GM19238 (cell line): ENCODE data around the gene CTDSPL2.
"Not testable (repeated sequence)": the region's sequence is repeated elsewhere in the genome, so short reads cannot be mapped to it uniquely, and the experiment has no call there.

Source experiments
- DNase-seq: peaks from one replicate; pipeline ENCODE4 v3.0.0; 2011; ENCODE audit warnings: low spot score; ENCODE audit not compliant: insufficient read length

Gene CTDSPL2

DNA sequence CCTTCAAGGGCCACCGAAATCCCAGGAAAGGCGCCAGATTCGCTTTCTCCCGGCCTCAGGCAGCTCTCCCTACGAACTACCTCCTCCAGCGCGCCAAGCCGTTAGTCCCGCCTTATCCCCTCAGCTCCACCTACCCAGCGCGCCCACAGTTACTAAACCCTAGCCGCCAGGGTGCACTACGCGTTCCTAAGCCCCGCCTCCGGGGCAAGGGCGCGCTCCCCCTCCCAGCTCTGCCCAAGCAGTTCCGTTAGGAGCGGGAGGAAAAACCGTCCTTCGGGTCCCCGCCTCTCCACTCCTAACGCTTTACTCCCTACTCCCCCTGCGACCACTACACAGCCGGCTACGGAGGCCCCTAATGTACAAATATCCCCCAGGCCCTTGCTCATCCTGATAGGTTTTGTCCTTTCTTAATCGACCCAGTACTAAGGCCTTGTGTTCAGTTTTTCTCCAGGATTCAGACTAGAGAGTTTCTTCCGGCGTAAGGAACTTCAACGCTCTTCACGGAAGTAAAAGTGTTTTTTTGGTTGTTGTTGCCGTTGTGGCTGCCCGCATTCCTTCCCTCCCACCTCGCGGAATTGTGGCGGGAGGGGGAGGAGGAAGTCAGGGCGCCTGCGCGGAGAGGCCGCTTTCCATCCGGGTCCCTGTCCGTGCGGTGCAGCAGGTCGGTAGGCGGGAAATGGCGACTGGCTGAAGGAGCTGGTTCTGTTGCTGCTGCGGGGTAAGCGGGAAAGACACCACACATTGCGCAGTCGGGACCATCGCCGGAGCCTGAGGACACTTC is at the start of gene CTDSPL2:
Gene CTDSPL2, plus strand, starts transcription at position 655 of the 781 bp plus-strand sequence. CDS start 31,386 bp downstream, outside the sequence.
- peak; percentile 84 for DNase-seq

DNA sequence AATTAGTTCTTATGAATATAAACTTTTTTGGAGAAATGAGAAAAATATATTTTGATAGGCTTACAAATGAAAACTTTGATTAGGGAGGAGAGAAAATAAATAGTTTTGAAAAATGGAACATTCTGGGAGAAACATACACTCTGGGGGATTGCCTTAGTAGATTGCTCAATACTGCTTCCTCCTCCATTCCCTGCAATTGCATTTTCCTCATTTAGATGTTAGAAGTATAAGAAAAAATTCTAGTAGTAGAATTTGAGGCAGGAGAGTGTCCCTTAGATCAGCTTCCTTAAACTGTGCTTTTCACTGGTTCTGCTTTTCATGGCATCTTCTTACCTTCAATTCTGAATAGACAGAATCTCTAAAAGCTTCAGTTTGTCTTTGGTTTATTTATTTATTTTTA is 46.2 kb upstream of the CTDSPL2 start:
- DNase-seq: no peak

DNA sequence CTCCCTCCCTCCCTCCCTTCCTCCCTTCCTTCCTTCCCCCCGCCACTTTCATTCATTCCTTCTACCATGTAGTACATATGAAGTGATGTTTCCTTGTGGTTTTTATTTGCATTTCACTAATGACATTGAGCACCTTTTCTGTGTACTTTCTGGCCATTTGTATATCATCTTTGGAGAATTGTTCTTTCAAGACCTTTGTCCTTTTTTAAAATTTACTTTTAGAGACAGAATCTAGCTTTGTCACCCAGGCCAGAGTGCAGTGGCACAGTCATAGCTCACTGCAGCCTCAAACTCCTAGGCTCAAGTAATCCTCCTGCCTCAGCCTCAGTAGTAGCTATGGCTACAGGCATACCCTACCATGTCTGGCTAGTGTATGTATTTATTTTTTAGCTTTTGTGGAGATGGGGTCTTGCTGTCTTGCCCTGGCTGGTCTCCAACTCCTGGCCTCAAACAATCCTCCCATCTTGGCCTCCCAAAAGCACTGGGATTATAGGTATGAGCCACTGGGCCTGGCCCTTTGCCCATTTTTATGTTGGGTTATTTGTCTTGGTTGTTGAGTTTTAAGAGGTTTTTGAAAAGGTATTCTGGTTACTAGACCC is 42.0 kb upstream of the CTDSPL2 start:
- DNase-seq: peak; percentile 7

DNA sequence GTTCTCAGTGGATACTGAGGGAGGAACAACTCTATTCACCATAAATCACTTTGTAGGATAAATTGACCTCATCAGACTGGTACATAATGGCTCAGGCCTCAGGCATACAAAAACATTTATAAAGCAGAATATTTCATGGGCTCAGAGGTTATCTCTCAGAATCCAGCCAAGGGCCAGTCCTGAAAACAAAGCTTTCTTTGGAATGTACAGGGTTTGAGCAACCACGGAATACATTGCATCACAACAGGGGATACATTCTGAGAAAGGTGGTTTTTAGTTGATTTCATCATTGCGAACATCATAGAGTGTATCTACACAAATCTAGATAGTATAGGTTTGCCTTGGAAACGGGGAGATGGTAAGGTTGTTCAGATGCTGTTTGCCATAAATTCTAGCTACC is 33.4 kb upstream of the CTDSPL2 start:
- no peak for DNase-seq

DNA sequence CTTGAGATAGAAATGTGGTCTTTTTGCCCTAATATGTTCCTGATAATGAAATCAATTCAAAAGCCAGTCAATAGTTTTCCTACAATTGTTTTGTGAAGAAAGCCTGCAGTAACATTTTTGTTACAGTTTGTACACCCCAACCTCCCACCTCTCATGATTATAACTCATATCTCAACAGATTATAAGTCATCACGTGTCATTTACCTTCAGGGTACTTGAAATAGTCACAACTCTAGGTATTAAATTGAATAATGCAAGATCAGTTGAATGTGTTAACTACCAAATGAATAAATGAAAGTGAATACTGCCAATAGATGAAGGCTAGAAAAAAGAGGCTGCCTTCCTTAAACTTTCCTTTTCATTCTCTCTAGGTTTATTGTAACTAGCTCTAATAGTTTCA is 32.9 kb upstream of the CTDSPL2 start:
- no peak for DNase-seq

DNA sequence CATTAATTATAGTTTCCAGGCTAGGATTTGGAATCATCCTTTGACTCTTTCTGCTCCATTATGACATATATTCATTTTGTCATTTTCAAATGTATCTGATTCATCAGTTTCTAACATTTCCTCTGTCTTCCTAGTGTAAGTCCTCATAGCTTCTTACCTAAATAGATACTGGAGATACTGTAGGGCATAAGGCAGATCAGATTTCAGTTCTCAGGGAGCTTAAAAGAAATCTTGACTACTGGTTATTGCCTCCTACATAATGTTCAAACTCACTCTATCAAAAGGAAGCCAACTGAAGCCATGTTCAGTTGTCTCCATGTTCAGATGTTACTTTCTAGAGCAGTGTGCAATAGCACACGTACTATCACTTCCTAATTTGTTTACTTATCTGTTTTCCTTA is 29.6 kb upstream of the CTDSPL2 start:
- no peak for DNase-seq

DNA sequence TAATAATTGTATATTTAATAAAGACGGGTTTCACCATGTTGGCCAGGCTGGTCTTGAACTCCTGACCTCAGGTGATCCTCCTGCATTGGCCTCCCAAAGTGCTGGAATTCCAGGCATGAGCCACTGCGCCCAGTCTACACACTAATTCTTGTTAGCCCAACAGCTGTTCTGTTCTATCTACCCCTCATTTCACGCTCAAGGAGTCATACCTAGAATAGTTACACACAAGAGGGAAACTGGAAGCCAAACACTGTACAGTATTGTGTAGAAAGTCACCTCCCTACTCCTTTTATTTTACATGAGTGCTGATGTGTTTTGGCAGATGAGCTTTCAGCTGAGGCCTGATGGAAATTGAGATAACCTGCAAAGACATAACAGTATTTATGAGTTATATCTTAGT is 13.4 kb upstream of the CTDSPL2 start:
- DNase-seq: no peak

DNA sequence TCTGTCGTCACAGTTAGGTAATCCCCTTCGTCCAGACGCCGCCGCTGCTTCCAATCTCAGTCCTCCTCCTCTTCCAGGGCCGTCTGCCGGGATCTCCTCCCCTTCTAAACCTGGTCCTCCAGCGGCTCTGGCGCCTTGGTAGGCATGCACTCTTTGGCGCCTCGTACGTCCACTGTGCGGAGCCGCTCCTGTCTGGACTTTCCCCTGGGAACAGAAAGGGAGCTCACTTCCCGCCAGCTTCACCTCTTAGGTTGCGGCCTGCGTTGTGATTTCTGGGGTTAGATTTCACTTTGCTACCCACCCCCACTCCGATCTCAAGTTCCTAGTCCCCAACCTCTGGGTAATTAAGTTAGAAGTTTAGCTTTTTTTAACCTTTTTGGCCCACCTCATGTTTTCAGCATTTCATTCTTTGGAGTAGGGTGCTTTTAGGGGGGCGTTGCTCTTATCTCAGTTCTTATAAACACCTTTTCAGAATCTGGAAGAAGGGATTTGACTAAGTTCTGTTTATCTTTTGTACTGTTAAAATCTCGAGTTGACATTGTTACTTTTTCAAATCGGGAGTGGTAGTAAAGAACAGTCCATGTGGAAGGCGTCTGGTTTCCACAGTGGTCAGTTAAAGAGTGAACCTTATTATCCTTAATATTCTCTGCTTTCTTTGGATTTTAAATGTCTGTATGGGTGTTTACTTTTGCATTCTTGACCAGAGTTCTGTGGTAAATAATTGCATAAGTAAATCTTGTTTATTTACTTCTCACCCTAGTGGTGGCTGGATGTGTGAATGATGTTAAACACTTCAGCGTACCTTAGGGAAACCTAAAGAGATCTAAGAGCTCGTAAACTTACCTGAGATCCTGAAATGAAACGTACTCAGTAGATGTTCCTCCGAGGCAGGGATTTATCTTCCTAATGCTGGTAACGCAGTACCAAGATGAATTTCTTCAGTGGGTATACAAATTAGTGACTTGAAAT is 611 bp downstream of the CTDSPL2 start:
- peak; percentile 17 for DNase-seq

DNA sequence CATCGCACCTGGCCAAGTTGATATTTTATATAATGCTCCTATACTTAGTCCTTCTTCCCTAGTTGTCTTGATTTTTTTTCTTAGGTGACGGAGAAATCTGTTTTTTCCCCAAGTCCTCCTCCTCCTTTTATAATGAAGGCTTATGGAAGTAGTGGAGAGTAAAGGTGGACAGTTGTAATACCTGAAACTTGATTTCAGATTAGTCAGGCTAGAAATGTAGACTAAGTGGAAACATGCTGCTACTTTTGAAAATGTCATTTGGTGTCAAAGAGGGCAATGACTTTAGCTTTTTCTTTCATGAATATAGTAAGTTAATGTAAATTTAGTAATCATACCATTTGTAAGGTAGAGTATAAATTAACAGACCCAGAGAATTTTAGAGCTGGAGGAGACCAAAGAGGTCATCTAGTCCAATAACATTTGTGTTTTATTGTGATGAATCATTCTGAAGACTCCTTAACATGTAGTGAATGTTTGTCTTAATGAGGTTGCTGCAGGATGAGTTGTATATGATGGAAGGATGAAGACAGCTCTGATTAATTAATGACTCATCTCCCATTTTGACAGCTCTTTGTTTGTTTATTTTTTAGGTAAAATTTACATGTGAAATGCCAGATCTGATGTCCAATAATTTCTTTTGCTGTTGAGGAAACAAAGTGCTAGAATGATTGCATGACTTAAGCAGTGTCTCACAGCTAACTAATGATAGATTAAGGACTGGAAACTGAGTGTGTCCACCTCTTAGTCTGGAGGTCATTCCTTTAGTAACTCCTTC is 8.7 kb downstream of the CTDSPL2 start:
- no peak for DNase-seq

DNA sequence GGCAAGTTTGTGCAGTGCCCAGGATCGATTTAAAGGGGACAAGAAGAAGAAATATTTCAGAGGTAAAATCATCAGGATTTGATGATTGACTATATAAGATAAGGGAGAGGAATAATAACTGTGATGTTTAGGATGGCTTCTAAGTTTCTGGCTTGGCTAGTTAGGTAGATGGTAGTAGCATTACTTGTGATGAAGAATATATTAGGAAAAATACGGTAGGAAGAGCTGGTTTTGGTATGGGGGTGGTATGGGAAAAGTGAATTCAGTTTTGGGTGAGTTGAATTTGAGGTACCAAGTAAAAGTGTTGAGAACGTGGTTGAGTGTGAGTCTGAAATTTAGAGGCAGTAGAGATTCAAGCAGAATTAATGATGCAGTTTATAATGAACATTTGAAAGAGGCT is 11.0 kb downstream of the CTDSPL2 start:
- no peak for DNase-seq

DNA sequence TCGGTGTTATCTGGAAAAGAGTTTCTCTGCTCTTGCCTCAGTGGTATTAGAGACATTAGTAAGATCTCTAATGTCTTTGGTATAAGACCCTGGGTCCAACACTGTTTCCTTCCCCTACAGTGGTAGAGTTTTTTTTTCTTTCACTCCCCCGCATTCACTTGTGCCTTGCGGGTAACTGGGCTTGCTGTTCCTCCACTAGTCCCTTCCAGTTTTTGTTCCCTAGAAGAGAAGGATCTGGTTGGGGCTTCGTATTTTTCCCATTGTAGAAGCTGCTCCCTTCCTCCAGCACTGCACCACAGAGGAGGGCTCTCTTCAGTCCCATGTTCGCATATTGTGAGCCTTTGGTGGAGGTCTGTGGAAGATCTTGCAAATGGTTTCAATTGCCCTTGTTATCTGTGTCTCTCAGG is 13.7 kb downstream of the CTDSPL2 start:
- DNase-seq: no peak

DNA sequence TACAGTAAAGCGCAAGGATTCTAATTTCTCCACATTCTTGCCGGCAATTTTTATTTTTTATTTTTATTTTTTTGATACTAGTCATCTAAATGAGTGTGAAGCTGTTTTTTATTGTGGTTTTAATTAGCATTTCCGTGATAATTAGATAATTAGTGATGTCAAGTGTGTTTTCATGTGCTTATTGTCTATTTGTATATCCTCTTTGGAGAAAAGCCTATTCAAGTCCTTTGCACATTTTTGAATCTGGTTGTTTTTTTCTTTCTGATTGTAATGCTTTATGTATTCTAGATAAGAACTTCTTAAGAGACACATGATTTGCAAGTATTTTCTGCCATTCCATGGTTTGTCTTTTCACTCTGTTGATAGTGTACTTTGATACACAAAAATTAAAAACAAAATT is 16.1 kb downstream of the CTDSPL2 start:
- DNase-seq: no peak

DNA sequence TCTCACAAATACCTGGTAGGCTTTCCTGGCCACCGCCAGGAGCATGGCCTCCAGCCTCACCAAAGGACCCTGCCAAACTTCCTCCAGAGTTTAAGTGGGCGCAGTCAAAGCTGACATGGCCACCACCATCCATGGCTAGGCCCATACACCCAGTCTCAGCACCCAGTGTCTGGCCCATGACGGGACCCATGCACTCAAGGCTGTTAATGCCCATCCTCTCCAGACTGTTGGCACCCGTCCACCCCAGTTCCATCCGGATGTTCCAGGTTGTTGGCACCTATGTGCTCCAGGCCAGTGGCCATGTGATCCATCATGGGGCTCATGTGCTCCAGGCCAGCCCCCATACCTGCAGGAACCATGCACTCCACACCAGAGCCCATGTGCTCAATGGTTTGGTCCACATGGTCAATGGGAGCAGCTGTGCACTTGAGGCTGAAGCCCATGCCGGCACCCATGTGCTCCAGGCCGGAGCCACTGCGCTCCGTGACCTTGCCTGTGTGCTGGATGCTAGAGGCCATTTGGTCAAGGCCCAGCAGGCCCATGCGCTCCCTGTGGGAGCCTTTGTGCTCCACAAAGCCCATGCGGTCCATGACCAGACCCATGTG is 20.4 kb downstream of the CTDSPL2 start:
- DNase-seq: no peak

DNA sequence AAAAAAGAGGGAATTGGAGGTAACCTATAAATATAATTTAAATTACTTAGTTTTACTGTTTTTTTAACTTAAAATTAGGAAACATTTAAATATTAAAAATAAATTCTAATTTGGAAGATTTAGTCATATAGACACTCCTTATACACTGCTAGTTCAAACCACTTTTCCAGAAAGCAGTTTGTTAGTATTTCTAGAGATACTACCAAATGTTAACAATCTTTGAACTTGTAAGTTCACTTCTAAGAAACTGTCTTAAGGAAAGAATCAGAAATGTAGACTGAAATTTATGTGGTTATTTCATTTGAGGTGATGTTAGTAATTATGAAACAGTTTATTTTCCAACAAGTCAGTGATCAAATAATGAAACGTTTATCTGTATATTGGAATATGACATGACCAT is 22.7 kb downstream of the CTDSPL2 start:
- DNase-seq: no peak

DNA sequence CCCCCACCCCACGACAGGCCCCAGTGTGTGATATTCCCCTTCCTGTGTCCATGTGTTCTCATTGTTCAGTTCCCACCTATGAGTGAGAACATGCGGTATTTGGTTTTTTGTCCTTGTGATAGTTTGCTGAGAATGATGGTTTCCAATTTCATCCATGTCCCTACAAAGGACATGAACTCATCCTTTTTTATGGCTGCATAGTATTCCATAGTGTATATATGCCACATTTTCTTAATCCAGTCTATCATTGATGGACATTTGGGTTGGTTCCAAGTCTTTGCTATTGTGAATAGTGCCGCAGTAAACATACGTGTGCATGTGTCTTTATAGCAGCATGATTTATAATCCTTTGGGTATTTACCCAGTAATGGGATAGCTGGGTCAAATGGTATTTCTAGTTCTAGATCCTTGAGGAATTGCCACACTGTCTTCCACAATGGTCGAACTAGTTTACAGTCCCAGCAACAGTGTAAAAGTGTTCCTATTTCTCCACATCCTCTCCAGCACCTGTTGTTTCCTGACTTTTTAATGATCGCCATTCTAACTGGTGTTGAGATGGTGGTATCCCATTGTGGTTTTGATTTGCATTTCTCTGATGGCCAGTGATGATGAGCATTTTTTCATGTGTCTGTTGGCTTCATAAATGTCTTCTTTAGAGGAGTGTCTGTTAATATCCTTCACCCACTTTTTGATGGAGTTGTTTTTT is 26.3 kb downstream of the CTDSPL2 start:
- DNase-seq: not testable (repeated sequence)

DNA sequence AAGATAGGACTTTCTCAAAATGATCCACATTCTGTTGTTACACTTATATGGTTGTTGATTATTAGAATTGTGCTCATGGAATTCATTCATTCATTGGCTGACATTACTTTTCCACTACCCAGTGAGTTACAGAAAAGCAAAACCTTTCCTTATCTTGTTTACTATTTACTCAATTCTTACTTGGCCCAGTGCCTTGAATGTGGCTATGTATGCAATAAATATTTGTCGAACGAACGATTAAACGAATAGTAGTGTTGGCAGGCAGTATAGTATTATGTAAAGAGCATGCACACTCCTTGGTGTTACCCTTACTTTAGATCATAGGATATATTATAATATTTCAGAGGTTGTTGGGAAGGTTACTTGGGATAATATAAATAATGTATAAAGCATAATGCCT is 31.0 kb downstream of the CTDSPL2 start:
- DNase-seq: no peak

DNA sequence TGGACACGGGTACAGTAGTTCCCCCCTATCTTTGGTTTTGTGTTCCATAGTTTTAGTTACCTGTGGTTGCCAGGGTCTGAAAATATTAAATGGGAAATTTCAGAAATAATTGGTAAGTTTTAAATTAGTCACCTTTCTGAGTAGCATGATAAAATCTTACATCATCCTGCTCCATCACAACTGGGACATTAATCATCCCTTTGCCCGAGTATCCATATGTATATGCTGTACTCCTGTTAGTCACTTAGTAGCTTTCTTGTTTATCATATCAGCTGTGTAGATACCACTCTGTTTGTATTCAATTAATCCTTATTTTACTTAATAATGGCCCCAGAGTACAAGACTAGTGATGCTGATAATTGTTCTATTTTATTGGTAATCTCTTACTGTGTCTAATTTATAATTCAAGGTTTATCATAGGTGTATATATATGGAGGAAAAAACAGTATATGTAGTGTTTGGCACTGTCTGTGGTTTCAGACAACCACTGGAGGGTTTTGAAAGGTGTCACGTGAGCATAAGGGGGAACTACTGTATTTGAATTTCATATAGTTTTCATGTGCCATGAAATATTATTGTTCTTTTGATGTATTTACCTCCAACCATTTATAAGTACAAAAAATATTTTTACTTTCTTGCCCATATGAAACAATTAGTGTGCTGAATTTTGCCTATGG is 41.4 kb downstream of the CTDSPL2 start:
- no peak for DNase-seq

DNA sequence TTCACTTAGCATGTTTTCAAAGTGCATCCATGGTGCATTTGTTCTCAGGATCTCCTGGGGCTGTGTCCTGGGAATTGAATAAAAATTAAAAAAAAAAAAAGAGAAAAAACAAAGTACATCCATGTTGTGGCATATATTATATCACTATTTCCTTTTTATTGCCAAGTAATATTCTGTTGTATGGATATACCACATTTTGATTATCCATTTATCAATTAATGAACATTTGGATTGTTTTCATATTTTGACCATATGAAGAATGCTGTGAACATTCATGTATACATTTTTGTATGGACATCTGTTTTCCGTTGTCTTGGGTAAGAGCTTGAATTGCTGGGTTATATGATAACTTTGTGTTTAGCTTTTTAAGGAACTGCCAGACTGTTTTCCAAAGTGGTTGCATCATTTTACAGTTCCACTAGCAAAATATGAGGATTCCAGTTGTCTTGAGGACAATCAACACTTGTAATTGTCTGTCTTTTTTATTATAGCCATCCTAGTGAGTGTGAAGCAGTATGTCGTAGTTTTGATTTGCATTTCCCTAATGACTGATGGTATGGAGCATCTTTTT is 44.5 kb downstream of the CTDSPL2 start:
- DNase-seq: no peak

DNA sequence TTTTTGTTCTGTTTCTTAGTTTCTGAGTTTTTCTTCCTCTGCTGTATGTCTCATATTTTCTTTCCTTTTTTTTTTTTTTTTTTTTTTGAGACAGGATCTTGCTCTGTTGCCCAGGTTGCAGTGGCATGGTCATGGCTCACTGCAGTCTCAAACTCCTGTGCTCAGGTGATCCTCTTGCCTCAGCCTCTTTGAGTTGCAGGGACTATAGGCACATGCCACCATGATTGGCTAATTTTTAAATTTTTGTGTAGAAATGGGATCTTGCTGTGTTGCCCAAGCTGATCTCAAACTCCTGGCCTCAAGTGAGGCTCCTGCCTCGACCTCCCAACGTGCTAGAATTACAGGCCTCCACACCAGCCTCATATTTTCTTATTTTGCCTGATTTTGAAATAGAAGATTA is 51.9 kb downstream of the CTDSPL2 start:
- DNase-seq: no peak
